HG03097 (cell line): ENCODE results near the gene MSANTD4.
"Not testable (repeated sequence)": the region's sequence is repeated elsewhere in the genome, so short reads cannot be mapped to it uniquely, and the experiment has no call there.

Source experiments
- ATAC-seq: cut with Tn5 transposase; IDR thresholded peaks from one replicate; pipeline ENCODE4 v1.9.1; 2021; ENCODE audit not compliant: unreplicated experiment, low FRiP score

The MSANTD4 gene

GRCh38 chr11:106014620-106015019 lies 7.4 kb downstream of the MSANTD4 start:
- ATAC-seq: no peak

DNA sequence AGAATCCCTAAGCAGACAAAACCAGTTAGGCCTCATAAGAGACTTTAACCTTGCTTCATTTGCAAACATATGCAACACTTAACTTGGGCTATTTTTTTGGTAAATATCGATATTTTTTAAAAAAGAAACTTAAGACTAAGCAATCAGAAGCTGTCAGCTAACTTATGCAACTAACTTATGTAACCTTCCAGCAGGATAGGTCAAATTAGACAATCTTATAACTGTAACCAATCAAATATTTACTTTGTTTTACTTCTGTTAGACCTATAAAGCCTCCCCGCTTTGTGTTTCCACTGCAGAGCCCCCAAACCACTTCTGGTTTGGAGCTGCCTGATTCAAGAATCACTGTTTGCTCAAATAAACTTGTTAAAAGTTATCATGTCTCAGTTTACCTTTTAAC lies 8.0 kb downstream of the MSANTD4 start:
- no peak for ATAC-seq

- no peak for ATAC-seq
Measured at GRCh38 chr11:106012744-106013143, 9.3 kb downstream of the MSANTD4 start.

- ATAC-seq: no peak
Measured at GRCh38 chr11:106011481-106011880, 10.6 kb downstream of the MSANTD4 start.

- ATAC-seq: not testable (repeated sequence)
Measured at GRCh38 chr11:106003094-106003493, 18.9 kb downstream of the MSANTD4 start.

DNA sequence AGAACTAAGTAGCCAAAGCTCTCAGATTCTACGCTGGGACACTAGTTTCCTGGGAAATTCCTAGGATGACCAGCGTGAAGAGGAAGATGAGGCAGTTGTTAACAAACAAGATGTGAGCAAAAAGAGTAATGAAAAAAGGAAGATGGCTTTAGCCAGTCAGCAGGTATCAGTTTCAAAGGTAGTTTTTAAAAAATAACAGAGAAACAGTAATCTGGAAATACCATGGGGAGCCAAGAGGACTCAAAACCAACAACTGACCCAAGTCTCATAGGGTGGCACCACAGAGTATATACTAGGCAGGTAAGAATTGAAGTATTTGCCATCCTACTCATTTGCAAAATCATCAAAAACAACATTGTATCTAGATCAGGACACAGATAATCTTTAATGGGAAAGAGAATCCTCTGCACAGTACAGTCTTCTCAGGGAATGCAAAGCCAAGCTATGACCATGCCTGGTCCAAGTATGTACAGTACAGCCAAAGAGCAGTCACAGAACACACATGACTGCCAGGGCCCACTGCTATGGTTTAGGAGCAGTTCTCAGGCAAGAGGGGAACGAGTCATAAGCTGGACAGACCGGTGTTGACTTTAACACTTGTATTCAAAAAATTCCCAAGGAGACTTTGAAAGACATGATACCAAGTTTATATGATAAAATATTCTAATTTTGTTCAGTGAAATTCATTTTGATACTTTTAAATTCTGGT lies 20.6 kb downstream of the MSANTD4 start:
- no peak for ATAC-seq

DNA sequence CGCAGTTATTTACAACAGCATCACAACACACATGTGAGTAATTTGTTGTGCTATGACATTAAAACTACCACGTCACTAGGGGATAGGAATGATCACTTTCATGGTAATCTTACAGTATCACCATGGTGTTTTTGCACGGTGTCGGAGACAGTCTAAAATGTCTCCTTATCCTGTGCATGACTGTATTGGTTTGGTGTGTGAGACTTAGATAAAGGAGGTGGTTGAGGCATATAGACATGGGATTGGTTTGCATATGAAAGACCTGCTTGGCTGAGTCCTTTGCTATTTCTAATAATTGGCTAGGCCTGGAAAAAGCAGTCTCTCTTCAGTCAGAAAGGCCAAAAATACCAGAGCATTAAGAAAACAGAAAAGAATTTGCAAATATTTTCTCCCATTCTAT lies 30.2 kb downstream of the MSANTD4 start:
- ATAC-seq: no peak

- no peak for ATAC-seq
Measured at GRCh38 chr11:105989124-105989523, 32.9 kb downstream of the MSANTD4 start.

DNA sequence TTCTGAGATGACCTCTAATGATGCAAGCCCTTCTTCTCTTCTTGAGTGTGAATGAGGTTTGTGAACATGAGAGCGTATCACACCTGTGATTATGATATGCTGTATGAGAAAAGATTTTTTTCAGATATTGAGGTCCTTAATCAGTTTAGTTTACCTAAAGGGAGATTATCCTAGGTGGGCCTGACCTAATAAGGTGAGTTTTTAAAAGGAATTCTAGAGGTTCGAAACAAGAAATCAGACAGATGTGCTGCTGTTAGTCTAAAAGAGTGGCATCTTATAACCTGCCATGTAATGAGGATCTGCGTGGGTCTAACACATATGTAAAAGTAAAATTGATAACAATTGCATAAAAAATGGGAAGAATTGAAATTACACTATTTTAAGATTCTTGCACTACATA lies 33.8 kb downstream of the MSANTD4 start:
- ATAC-seq: no peak

DNA sequence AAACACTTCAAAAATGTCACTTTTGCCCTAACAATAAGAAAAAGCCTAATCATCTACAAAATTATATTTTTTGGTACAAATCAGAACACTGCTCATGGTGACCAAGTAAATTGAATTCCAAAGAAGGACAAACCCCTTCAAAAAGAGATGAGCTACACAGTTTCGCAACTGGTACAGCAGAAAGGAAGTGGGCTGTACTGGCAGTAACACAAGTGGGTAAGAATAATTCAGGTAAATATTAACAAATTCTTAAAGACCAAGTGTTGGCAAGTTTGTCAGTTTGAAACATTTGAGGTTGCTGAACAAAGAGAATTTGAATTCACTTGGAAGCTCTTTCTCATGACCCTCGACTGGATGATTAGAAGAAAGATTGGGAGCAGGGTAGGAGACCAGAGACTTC lies 35.5 kb downstream of the MSANTD4 start:
- peak; percentile 73 for ATAC-seq

- no peak for ATAC-seq
Measured at GRCh38 chr11:105979997-105980703, 41.9 kb downstream of the MSANTD4 start.

- ATAC-seq: no peak
Measured at GRCh38 chr11:105975128-105975527, 46.9 kb downstream of the MSANTD4 start.

- no peak for ATAC-seq
Measured at GRCh38 chr11:105969756-105970155, 52.3 kb downstream of the MSANTD4 start.

DNA sequence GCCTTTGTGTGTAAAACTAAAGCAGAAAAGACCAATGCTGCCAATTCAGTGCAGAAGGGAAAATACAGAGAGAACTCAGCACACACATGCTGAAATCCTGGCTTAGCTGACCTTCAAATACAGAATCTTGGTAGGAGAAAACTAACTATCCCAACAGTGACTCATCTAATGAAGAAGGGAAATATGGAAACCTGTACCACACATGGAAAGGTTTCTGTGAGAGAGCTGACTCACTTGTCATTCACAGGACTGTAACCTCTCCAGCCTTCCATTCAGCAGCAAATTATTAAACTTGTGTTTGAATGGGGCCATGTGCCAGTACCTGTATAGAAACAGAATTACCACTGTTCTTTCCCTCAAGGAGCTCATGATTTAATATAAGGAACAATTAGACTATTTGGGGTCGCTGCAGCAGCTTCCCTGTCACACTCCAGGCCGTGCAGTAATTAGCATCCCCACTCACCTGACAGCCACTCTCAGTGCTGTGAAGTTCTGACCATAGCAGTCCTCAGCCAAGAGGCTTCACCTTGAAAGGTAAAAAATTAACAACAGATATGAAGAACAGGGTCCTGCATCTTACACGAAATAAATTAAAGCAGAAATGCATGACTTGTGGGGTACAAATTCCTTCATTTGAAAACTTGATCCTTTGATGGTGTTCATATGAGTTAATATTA lies 53.9 kb downstream of the MSANTD4 start:
- ATAC-seq: no peak

GRCh38 chr11:105960252-105961245 lies 61.5 kb downstream of the MSANTD4 start:
- no peak for ATAC-seq
